ENCODE data around the gene RORC. TPM values are rescaled to one million over a fixed set of nuclear protein-coding genes. Genes with fewer than 3 reads are reported as not detected.

Gene RORC
- total and polyA plus RNA-seq, 12 donors: 0.06 to 15.1 (median 2.9) TPM

- DNase-seq: no peak
- 9 to 14% (median 9%) methylated on average over 7 to 26 of the region's 26 CpGs for WGBS, 4 donors
- Histone ChIP-seq H3K9me3 (replicated peaks in 1 of 3) (no peaks in the 10 kb centered on the region), H3K4me3 (peak overlapping the region in 1 of 4 donors; percentile 60), H3K4me1 (replicated peaks in 1 of 2) (peaks cover 8 to 19% of the 10 kb centered on the region in 2 donors), H3K36me3 (replicated peaks in 1 of 2) (no peaks in the 10 kb centered on the region), H3K27me3 (peaks cover 9% of the 10 kb centered on the region), H3K27ac (no peak overlapping the region)
- intact Hi-C loops (cut with DNase I): no loop called here
- TF ChIP-seq POLR2A (IDR thresholded peaks at IDR 0.05) (no peak), CTCF (IDR thresholded peaks at IDR 0.05) (no peak)
Observed at GRCh38 chr1:151837884-151838221, 6.3 kb upstream of the RORC start.

- WGBS, 4 donors: 63 to 67% (median 66%) methylated on average over 3 of the region's 3 CpGs
- intact Hi-C loops (cut with DNase I): no loop called here
Observed at GRCh38 chr1:151837197-151837596, 5.6 kb upstream of the RORC start.

GRCh38 chr1:151835596-151835995 is 4.0 kb upstream of the RORC start:
- intact Hi-C loops (cut with DNase I): no loop called here
- DNase-seq: no peak
- TF ChIP-seq CTCF (IDR thresholded peaks at IDR 0.05) (no peak), POLR2A (IDR thresholded peaks at IDR 0.05) (no peak)
- Histone ChIP-seq H3K36me3 (replicated peaks in 1 of 2) (no peaks in the 10 kb centered on the region), H3K4me3 (no peak overlapping the region), H3K27me3 (peaks cover 9% of the 10 kb centered on the region), H3K9me3 (replicated peaks in 1 of 3) (no peaks in the 10 kb centered on the region), H3K4me1 (replicated peaks in 1 of 2) (peaks cover 8 to 19% of the 10 kb centered on the region in 2 donors), H3K27ac (no peak overlapping the region)
- 89 to 93% (median 91%) methylated on average over 7 of the region's 7 CpGs for WGBS, 4 donors

More at GRCh38 chr1:151837197-151837596, 5.6 kb upstream of the RORC start:
- Histone ChIP-seq H3K4me1 (replicated peaks in 1 of 2) (peaks cover 8 to 19% of the 10 kb centered on the region in 2 donors), H3K36me3 (replicated peaks in 1 of 2) (no peaks in the 10 kb centered on the region), H3K27ac (no peak overlapping the region), H3K27me3 (peaks cover 9% of the 10 kb centered on the region), H3K4me3 (no peak overlapping the region), H3K9me3 (replicated peaks in 1 of 3) (no peaks in the 10 kb centered on the region)
- DNase-seq: no peak
- TF ChIP-seq CTCF (IDR thresholded peaks at IDR 0.05): no peak
- no peak for TF ChIP-seq POLR2A (IDR thresholded peaks at IDR 0.05)

GRCh38 chr1:151834239-151834638 is 2.6 kb upstream of the RORC start:
- no peak for DNase-seq
- intact Hi-C loops (cut with DNase I): no loop called here
- 32 to 60% (median 45%) methylated on average over 1 to 3 of the region's 3 CpGs for WGBS, 4 donors
- no peak overlapping the region for H3K27ac ChIP-seq
- H3K36me3 ChIP-seq (replicated peaks in 1 of 2): no peaks in the 10 kb centered on the region
- no peaks in the 10 kb centered on the region for H3K9me3 ChIP-seq (replicated peaks in 1 of 3)
- H3K4me1 ChIP-seq (replicated peaks in 1 of 2): peaks cover 8 to 11% of the 10 kb centered on the region in 2 donors
- peaks cover 9% of the 10 kb centered on the region for H3K27me3 ChIP-seq
- TF ChIP-seq CTCF (IDR thresholded peaks at IDR 0.05): no peak
- TF ChIP-seq POLR2A (IDR thresholded peaks at IDR 0.05): no peak
- H3K4me3 ChIP-seq: no peak overlapping the region
